Kasumi-1 (cell line): ENCODE results near the gene HNF1A.

Experiments used
- DNase-seq, 2 experiments: peaks; one replicate each; lab custom pipeline; 2025; lab: John Stamatoyannopoulos, UW

The HNF1A gene

GRCh38 chr12:120959111-120959878, 19.0 kb upstream of the HNF1A start:
- no peak for DNase-seq

- no peak for DNase-seq
These were observed 17.7 kb upstream of the HNF1A start for GRCh38 chr12:120960657-120961056.

- no peak for DNase-seq
These were observed 16.5 kb upstream of the HNF1A start for GRCh38 chr12:120961604-120962531.

- DNase-seq = no peak
These were observed 15.8 kb upstream of the HNF1A start for GRCh38 chr12:120962532-120963020.

GRCh38 chr12:120964298-120964697, 14.0 kb upstream of the HNF1A start:
- DNase-seq = no peak

GRCh38 chr12:120965534-120966091, 12.7 kb upstream of the HNF1A start:
- no peak for DNase-seq

- DNase-seq = no peak
These were observed 8.0 kb upstream of the HNF1A start for GRCh38 chr12:120970310-120970709.

- DNase-seq = peak; percentile 87 to 91
These were observed 6.8 kb upstream of the HNF1A start for GRCh38 chr12:120971299-120972180.

- DNase-seq = no peak
These were observed 5.3 kb upstream of the HNF1A start for GRCh38 chr12:120972870-120973543.

GRCh38 chr12:120977531-120978295, 630 bp upstream of the HNF1A start:
- no peak for DNase-seq

- DNase-seq = no peak
These were observed 998 bp downstream of the HNF1A start for GRCh38 chr12:120979220-120979861.

GRCh38 chr12:120979862-120980696, 1.7 kb downstream of the HNF1A start:
- DNase-seq = no peak

- no peak for DNase-seq
These were observed 2.5 kb downstream of the HNF1A start for GRCh38 chr12:120980800-120981368.

- no peak for DNase-seq
These were observed 3.1 kb downstream of the HNF1A start for GRCh38 chr12:120981407-120981941.

- no peak for DNase-seq
These were observed 4.3 kb downstream of the HNF1A start for GRCh38 chr12:120982659-120983058.

GRCh38 chr12:120983759-120984158, 5.4 kb downstream of the HNF1A start:
- no peak for DNase-seq

- no peak for DNase-seq
These were observed 6.1 kb downstream of the HNF1A start for GRCh38 chr12:120984351-120984898.

GRCh38 chr12:120988234-120988633, 9.9 kb downstream of the HNF1A start:
- DNase-seq = no peak
